ENCODE results near the gene RNF213. TPM values are rescaled to one million over a fixed set of nuclear protein-coding genes. Genes with fewer than 3 reads are reported as not detected.

RNF213 gene
- total RNA-seq, 1 experiment from 2014 or later: 179 TPM

DNA sequence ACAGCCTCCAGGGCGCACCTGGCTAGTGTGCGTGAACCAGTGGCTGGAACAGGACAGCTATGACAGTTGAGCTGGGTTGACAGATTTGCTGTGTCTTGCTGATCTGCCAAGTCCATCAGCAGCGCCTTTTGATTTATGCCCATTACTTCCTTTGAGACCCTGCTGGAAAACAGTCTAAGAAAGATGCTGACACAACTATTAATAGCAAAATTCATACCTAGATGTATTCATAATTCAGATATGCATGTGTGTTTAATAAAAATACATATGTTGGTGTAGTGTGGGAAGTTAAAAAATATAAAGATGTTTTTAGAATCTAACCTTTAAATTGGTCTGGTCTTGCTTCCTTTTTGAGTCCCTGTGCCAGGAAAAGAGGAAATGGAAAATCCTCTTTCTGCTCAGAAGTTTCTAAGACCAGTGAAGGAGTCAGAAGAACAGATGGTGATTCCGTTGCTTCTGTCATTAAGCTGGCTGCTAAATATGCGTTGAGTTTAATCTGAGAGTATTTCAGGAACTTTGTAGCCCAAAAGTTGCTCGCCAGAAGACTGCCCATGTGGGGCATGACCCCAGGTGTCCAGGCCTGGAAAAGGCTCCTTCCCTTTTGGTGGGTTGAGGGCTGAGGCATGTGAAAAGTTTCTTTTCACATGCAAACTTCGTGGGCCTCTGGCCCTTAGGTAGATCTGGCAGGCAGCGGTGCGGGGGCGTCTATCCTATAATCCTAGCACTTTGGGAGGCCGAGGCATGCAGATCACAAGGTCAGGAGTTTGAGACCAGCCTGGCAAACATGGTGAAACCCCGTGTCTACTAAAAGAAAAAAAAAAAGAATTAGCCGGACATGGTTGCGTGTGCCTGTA, 114.3 kb downstream of the RNF213 start:
- Histone ChIP-seq H3K4me3 (no peak overlapping the region), H3K4me1 (replicated peaks; ENCODE audit: insufficient read depth) (no peaks in the 10 kb centered on the region), H3K27ac (no peak overlapping the region), H4K20me1 (ENCODE audit: insufficient read depth) (no peaks in the 10 kb centered on the region), H3K79me2 (ENCODE audit: low read depth) (no peaks in the 10 kb centered on the region), H3K27me3 (ENCODE audit: insufficient read depth, low read depth) (no peaks in the 10 kb centered on the region), H3F3A (ENCODE audit: insufficient read depth, low read depth) (no peaks in the 10 kb centered on the region), H3K4me2 (no peak overlapping the region), H3K36me3 (ENCODE audit: low read depth) (peaks cover 6% of the 10 kb centered on the region; the same call in 1 of the 2 replicates), H2AFZ (no peak overlapping the region), H3K9me2 (ENCODE audit: insufficient read depth) (no peaks in the 10 kb centered on the region), H3K9me3 (ENCODE audit: insufficient read depth, low read depth) (no peaks in the 10 kb centered on the region)
- no peak for DNase-seq
- ChIA-PET CTCF (no interaction called here), POLR2A (ENCODE audit: unreplicated experiment) (no interaction called here)
- no TSS peak for BruUV-seq (replicated peaks)
- intact Hi-C loops (cut with micrococcal nuclease; ENCODE audit: unreplicated experiment): no loop called here
- TF ChIP-seq EZH2 (IDR thresholded peaks at IDR 0.05; ENCODE audit: low read depth) (no peak), CTCF (conservative IDR thresholded peaks at IDR 0.05) (no peak)

DNA sequence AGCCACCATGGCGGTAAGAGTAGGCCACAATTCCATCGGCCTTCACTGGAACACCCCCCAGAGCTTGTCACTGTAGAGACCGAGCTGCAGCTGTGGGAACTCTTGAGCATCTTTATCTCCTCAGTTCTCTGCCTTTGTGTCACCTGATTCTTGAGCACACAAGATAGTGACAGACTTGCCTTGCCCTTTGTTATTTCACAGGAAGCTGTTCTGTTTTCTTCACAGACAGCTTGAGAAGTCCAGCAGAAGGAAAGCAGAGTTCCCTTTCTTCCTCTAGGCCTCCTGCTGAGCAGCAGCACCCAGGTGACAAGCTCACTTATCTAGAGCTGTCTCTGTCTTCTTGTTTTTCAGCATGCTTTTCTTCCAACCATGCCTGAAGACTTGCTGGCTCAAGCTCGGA, 115.9 kb downstream of the RNF213 start:
- Histone ChIP-seq H3K79me2 (ENCODE audit: low read depth) (no peaks in the 10 kb centered on the region), H3K9me3 (ENCODE audit: insufficient read depth, low read depth) (no peaks in the 10 kb centered on the region), H3F3A (ENCODE audit: insufficient read depth, low read depth) (no peaks in the 10 kb centered on the region), H3K27me3 (ENCODE audit: insufficient read depth, low read depth) (no peaks in the 10 kb centered on the region), H3K27ac (no peak overlapping the region), H4K20me1 (ENCODE audit: insufficient read depth) (no peaks in the 10 kb centered on the region), H3K9me2 (ENCODE audit: insufficient read depth) (no peaks in the 10 kb centered on the region), H3K36me3 (ENCODE audit: low read depth) (peaks cover 6% of the 10 kb centered on the region; the same call in 1 of the 2 replicates), H3K4me1 (replicated peaks; ENCODE audit: insufficient read depth) (no peaks in the 10 kb centered on the region), H3K4me3 (no peak overlapping the region), H3K4me2 (no peak overlapping the region), H2AFZ (no peak overlapping the region)
- no TSS peak for BruUV-seq (replicated peaks)
- TF ChIP-seq EZH2 (IDR thresholded peaks at IDR 0.05; ENCODE audit: low read depth) (no peak), CTCF (conservative IDR thresholded peaks at IDR 0.05) (no peak)
- intact Hi-C loops (cut with micrococcal nuclease; ENCODE audit: unreplicated experiment): no loop called here
- DNase-seq: no peak
- ChIA-PET CTCF (no interaction called here), POLR2A (ENCODE audit: unreplicated experiment) (no interaction called here)

DNA sequence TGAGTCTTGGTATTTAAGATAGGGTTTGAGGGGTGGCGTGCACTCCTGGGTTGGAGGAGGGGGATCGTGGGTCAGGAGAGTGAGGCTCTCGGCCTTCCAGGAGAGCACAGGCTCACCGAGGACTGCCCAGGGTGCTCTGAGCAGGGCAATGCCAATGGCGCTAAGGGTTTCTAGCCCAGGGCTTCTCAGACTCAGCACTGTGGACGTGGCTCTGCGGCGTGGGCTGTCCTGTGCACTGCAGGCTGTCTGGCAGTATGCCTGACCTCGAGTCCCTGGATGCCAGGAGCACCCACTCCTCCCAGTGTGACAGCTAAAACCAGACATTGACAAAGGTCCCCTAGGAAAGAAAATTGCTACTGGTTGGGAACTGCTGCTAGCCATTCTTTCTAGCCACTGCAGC, 117.1 kb downstream of the RNF213 start:
- no peak overlapping the region for H2AFZ ChIP-seq
- ChIA-PET CTCF (no interaction called here), POLR2A (ENCODE audit: unreplicated experiment) (no interaction called here)
- no peaks in the 10 kb centered on the region for H4K20me1 ChIP-seq (ENCODE audit: insufficient read depth)
- no peaks in the 10 kb centered on the region for H3K9me3 ChIP-seq (ENCODE audit: insufficient read depth, low read depth)
- no TSS peak for BruUV-seq (replicated peaks)
- H3K4me2 ChIP-seq: no peak overlapping the region
- no peaks in the 10 kb centered on the region for H3K79me2 ChIP-seq (ENCODE audit: low read depth)
- H3K27me3 ChIP-seq (ENCODE audit: insufficient read depth, low read depth): no peaks in the 10 kb centered on the region
- H3K27ac ChIP-seq: no peak overlapping the region
- no peak for DNase-seq
- TF ChIP-seq EZH2 (IDR thresholded peaks at IDR 0.05; ENCODE audit: low read depth) (no peak), CTCF (conservative IDR thresholded peaks at IDR 0.05) (no peak)
- intact Hi-C loops (cut with micrococcal nuclease; ENCODE audit: unreplicated experiment): no loop called here
- H3F3A ChIP-seq (ENCODE audit: insufficient read depth, low read depth): no peaks in the 10 kb centered on the region
- no peak overlapping the region for H3K4me3 ChIP-seq
- no peaks in the 10 kb centered on the region for H3K9me2 ChIP-seq (ENCODE audit: insufficient read depth)
- no peaks in the 10 kb centered on the region for H3K4me1 ChIP-seq (replicated peaks; ENCODE audit: insufficient read depth)
- H3K36me3 ChIP-seq (ENCODE audit: low read depth): peaks cover 6% of the 10 kb centered on the region; the same call in 1 of the 2 replicates

All from PC-9 (cell line).